DND-41 (cell line): ENCODE results near the gene TBC1D22B.
"Not testable (repeated sequence)": the region's sequence is repeated elsewhere in the genome, so short reads cannot be mapped to it uniquely, and the experiment has no call there.

Experiments
- ATAC-seq: fragments of 200-7000 bp; cut with Tn5 transposase; 3 replicates; pipeline ENCODE4 v1.9.1; 2021; ENCODE audit warnings: low read depth; ENCODE audit not compliant: insufficient read depth
- DNase-seq: peaks from one replicate; pipeline ENCODE4 v3.0.0-alpha.2; 2020
- H2AFZ ChIP-seq: 2 replicates; pipeline ENCODE4 v1.6.0; 2012; ENCODE audit warnings: low read depth, low read length
- H3K27ac ChIP-seq: 2 replicates; pipeline ENCODE4 v1.5.1; 2012; ENCODE audit warnings: low read length, inconsistent platforms
- H3K27me3 ChIP-seq: fragments of 200-600 bp; sonication (generic); 2 replicates; pipeline ENCODE4 v1.6.0; 2012; ENCODE audit warnings: low read length, mild to moderate bottlenecking, inconsistent platforms; ENCODE audit not compliant: insufficient read depth, poor library complexity
- H3K36me3 ChIP-seq: 2 replicates; pipeline ENCODE4 v1.5.1; 2012; ENCODE audit warnings: low read length, inconsistent platforms; ENCODE audit not compliant: insufficient read depth
- H3K4me1 ChIP-seq: 2 replicates; pipeline ENCODE4 v1.5.1; 2012; ENCODE audit warnings: mild to moderate bottlenecking, low read length; ENCODE audit not compliant: insufficient read depth
- H3K4me2 ChIP-seq: 2 replicates; pipeline ENCODE4 v1.6.0; 2012; ENCODE audit warnings: mild to moderate bottlenecking, moderate library complexity, low read length, inconsistent platforms; ENCODE audit not compliant: insufficient read depth
- H3K4me3 ChIP-seq, 2 experiments: fragments of 200-600 bp in 1 of 2; shearing (Covaris generic) in 1 of 2; 2 replicates each; pipeline ENCODE4 v1.5.1; 2012 to 2016; ENCODE audit warnings: inconsistent platforms in 2 of 2, low read length in 2 of 2, mild to moderate bottlenecking in 2 of 2, low read depth in 1 of 2, moderate library complexity in 1 of 2
- H3K79me2 ChIP-seq: 2 replicates; pipeline ENCODE4 v1.6.0; 2012; ENCODE audit warnings: low read length, inconsistent platforms; ENCODE audit not compliant: insufficient read depth
- H3K9ac ChIP-seq: 2 replicates; pipeline ENCODE4 v1.6.0; 2012; ENCODE audit warnings: low read depth, mild to moderate bottlenecking, inconsistent platforms, low read length, moderate library complexity
- H3K9me3 ChIP-seq: 2 replicates; pipeline ENCODE4 v1.5.1; 2012; ENCODE audit warnings: low read length, moderate library complexity, mild to moderate bottlenecking, inconsistent platforms; ENCODE audit not compliant: insufficient read depth, severe bottlenecking
- H4K20me1 ChIP-seq: 2 replicates; pipeline ENCODE4 v1.6.0; 2012; ENCODE audit warnings: low read length; ENCODE audit not compliant: insufficient read depth
- EZH2 ChIP-seq: IDR thresholded peaks from 3 replicates; pipeline ENCODE4 v1.6.1; 2012; ENCODE audit warnings: borderline replicate concordance, low read depth, mild to moderate bottlenecking, moderate library complexity, low read length, inconsistent platforms; ENCODE audit not compliant: severe bottlenecking
- TF ChIP-seq, protein P1 (sequence below): IDR thresholded peaks from 2 replicates; pipeline ENCODE4 v1.5.1; 2012; ENCODE audit warnings: borderline replicate concordance, low read length, moderate library complexity, mild to moderate bottlenecking; ENCODE audit not compliant: poor library complexity, severe bottlenecking; ENCODE audit errors: extremely low read depth

TBC1D22B gene

DNA sequence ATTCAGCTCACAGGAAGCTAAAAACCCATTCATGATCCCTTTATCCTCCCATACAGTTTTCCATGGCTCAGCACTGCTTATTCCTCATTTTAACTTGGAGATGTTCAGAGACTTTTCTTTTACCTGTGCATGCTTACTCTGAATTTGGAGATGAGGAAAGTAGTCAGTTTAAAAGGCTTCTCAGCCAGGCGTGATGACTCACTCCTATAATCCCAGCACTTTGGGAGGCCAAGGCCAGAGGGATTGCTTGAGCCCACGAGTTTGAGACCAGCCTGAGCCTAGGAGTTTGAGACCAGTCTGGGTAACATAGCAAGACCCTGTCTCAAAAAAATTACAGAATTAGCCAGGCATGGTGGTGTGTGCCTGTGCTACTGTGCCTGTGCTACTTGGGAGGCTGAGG, 30.7 kb downstream of the TBC1D22B start:
- Histone ChIP-seq H3K27me3 (no peaks in the 10 kb centered on the region), H2AFZ (no peak overlapping the region), H3K9ac (peak overlapping the region; percentile 68), H3K4me2 (peak overlapping the region; percentile 6; the same call in 1 of the 2 replicates), H3K4me1 (peaks cover 72% of the 10 kb centered on the region), H3K27ac (peak overlapping the region; percentile 98), H4K20me1 (no peaks in the 10 kb centered on the region), H3K4me3 (no peak overlapping the region), H3K79me2 (peaks cover 36% of the 10 kb centered on the region), H3K36me3 (peaks cover 66% of the 10 kb centered on the region), H3K9me3 (no peaks in the 10 kb centered on the region)
- no peak for DNase-seq
- TF ChIP-seq EZH2 = no peak
- TF ChIP-seq, protein P1, sequence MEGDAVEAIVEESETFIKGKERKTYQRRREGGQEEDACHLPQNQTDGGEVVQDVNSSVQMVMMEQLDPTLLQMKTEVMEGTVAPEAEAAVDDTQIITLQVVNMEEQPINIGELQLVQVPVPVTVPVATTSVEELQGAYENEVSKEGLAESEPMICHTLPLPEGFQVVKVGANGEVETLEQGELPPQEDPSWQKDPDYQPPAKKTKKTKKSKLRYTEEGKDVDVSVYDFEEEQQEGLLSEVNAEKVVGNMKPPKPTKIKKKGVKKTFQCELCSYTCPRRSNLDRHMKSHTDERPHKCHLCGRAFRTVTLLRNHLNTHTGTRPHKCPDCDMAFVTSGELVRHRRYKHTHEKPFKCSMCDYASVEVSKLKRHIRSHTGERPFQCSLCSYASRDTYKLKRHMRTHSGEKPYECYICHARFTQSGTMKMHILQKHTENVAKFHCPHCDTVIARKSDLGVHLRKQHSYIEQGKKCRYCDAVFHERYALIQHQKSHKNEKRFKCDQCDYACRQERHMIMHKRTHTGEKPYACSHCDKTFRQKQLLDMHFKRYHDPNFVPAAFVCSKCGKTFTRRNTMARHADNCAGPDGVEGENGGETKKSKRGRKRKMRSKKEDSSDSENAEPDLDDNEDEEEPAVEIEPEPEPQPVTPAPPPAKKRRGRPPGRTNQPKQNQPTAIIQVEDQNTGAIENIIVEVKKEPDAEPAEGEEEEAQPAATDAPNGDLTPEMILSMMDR = no peak
- ATAC-seq = no peak

DNA sequence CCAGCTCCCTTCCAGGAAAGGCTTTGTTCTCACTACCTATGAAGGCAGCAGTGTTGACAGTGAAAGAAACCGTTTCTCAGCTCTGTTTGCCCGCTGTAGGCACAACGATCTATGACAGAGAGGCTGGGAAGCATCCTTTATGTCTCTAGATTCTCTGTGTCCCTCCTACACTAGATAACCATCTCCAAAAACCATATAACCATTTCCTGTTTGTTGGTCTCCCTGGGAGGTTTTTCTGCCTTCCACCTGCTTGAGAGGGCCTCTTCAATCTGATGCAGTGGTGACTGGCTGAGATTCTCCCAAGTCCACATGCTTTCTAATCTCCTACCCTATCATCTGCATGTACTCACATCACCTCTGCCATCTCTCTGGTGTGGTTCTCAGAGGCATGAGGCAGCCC, 32.4 kb downstream of the TBC1D22B start:
- Histone ChIP-seq H2AFZ (peak overlapping the region; percentile 28; the same call in 1 of the 2 replicates), H3K9me3 (no peaks in the 10 kb centered on the region), H3K4me2 (peak overlapping the region; percentile 52), H3K27ac (peak overlapping the region; percentile 98), H3K4me1 (peaks cover 62% of the 10 kb centered on the region), H3K27me3 (no peaks in the 10 kb centered on the region), H3K4me3 (peak overlapping the region in 1 of 2 experiments; percentile 24; a peak in 1 of 4 replicates), H3K36me3 (peaks cover 66% of the 10 kb centered on the region), H4K20me1 (no peaks in the 10 kb centered on the region), H3K79me2 (peaks cover 26% of the 10 kb centered on the region), H3K9ac (peak overlapping the region; percentile 68)
- DNase-seq (peak; percentile 92), ATAC-seq (peak; percentile 89)
- no peak for TF ChIP-seq EZH2
- TF ChIP-seq, protein P1 = no peak

DNA sequence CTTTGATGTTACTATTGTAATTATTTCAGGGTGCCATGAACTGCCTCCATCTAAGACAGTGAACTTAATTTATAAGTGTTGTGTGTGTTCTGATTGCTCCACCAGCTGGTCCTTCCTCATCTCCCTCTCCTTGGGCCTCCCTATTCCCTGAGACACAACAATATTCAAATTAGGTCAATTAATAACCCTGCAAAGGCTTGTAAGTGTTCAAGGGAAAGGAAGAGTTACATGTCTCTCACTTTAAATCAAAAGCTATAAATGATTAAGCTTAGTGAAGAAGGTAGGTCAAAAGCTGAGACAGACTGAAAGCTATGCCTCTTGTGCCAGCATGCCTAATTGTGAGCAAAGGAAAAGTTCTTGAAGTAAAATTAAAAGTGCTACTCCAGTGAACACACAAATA, 35.9 kb downstream of the TBC1D22B start:
- ATAC-seq (no peak), DNase-seq (no peak)
- H3K9me3 ChIP-seq = no peaks in the 10 kb centered on the region
- H3K27ac ChIP-seq = peak overlapping the region; percentile 4; the same call in 1 of the 2 replicates
- TF ChIP-seq, protein P1 = no peak
- no peak for TF ChIP-seq EZH2
- peaks cover 70% of the 10 kb centered on the region for H3K36me3 ChIP-seq
- H3K4me1 ChIP-seq = peaks cover 44% of the 10 kb centered on the region
- H4K20me1 ChIP-seq = no peaks in the 10 kb centered on the region
- H3K4me2 ChIP-seq = no peak overlapping the region
- H2AFZ ChIP-seq = no peak overlapping the region
- no peak overlapping the region for H3K4me3 ChIP-seq
- no peak overlapping the region for H3K9ac ChIP-seq
- no peaks in the 10 kb centered on the region for H3K27me3 ChIP-seq
- H3K79me2 ChIP-seq = peaks cover 13% of the 10 kb centered on the region

DNA sequence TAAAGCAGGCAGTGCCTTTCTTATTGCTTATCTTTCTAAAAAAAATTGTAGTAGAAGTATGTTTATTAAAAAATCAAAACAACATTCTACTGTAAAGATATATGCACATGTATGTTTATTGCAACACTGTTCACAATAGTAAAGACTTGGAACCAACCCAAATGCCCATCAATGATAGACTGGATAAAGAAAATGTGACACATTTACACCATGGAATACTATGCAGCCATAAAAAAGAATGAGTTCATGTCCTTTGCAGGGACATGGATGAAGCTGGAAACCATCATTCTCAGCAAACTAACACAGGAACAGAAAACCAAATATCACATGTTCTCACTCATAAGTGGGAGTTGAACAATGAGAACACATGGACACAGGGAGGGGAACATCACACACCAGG, 40.1 kb downstream of the TBC1D22B start:
- not testable (repeated sequence) for H2AFZ ChIP-seq, H3K4me2 ChIP-seq, H4K20me1 ChIP-seq, H3K9me3 ChIP-seq, DNase-seq, H3K27me3 ChIP-seq, H3K27ac ChIP-seq, H3K4me3 ChIP-seq, ATAC-seq, H3K9ac ChIP-seq, H3K79me2 ChIP-seq
- H3K4me1 ChIP-seq = peaks cover 23% of the 10 kb centered on the region
- H3K36me3 ChIP-seq = peaks cover 79% of the 10 kb centered on the region
